Measurements from ENCODE around the gene RNF19B.

Gene RNF19B

DNA sequence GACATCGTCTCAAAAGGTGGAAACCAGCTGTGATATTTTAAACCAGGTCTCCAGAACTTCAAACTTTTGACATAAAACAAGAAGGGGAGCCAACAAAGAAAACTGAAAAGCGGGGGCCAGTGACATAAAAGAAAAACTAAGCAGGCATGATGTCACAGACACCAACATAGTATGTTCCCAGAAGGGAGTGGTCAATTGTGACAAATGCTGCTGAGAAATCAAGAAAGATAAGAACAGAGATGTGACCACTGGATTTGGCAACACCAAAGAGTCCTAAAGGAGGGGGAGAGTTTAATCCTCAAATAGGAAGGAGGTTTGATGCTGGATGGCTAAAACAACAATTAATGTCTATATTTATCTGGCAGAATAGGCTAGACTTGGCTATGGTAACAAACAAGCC is 2.3 kb upstream of the RNF19B start:
- DNase-seq (ENCODE audit: low read depth) = no peak

- no peak for DNase-seq (ENCODE audit: low read depth)
Observed at GRCh38 chr1:32965251-32965747, 690 bp upstream of the RNF19B start.

DNA sequence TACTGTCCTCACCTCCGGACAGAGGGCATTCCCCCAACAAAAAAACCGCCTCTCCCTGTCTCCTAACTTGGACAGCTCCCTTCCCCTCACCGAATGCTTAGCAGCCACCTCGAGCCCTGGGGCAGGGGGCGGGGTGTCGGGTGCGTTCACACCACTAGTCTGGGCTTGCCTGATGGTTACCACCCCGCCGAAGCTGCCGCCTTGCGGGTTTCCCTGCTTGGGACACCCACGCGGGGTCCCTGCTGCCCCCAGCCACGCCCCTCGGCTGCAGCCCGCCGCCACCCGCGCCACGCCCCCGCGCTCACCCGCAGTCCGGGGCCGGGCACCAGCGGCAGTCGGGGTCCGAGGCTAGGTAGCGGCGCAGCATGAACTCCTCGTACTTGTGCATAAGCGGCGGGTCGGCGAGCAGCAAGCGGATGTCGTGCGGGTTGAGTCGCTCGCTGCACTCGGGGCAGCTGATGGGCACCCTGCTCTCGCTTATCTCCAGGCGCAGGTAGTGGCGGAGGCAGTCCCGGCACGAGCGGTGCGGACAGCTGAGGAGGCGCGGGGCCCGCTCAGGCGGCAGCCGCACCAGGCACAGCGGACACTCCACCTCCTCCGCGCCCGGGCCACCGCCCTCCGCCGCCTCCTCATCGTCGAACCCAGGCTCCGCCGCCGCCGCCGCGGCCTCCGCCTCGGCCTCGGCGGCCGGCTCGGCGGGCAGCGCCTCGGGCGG is 706 bp downstream of the RNF19B start:
- peak; percentile 58 for DNase-seq (ENCODE audit: low read depth)

DNA sequence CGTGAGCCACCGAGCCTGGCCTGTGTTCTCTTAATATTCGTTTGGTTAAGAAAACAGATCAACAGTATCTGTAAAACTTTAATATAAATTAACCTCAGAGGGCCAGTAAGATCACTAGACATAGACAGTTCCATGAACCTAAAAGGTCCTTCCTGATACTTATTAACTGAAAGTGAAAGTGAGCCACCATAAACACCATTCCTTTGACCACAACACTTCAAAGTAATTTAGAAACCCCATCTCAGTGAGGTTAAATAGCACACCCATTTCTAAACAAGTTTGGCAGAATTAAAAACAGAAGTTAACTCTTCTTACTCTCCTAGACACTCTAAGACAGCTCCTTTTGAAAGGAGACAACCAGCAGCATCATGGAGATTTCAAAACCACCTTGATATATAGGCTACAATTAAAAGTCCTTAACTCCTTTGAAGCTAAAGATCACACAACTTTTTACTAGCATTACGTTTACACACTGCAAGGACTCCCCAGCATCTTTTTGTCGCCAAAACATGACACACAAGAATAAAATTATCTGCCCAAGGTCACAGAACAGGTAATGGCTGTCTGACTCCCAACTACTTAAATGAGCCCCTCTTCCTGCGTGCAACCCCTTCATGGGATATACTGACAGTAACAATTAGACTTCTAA is 2.2 kb downstream of the RNF19B start:
- peak; percentile 57 for DNase-seq (ENCODE audit: low read depth)

GRCh38 chr1:32960819-32961355 is 3.7 kb downstream of the RNF19B start:
- no peak for DNase-seq (ENCODE audit: low read depth)

DNA sequence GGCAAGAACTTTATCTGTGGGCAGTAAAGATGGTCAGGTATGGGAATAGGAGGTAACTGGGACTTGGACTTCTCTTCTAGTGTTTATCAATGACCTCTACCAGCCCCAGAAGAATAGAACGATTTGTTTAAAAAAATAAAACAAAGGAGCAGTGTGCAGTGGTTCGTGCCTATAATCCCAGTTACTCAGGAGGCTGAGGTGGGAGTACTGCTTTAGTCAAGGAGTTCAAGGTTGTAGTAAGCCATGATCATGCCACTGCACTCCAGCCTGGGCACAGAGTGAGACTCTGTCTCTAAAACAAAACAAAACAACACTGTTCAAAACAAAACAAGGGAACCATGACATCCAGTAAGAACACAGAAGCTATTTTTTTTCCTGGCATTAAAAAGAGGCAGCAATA is 4.3 kb downstream of the RNF19B start:
- no peak for DNase-seq (ENCODE audit: low read depth)

- DNase-seq (ENCODE audit: low read depth) = no peak
Observed at GRCh38 chr1:32958827-32959226, 5.8 kb downstream of the RNF19B start.

DNA sequence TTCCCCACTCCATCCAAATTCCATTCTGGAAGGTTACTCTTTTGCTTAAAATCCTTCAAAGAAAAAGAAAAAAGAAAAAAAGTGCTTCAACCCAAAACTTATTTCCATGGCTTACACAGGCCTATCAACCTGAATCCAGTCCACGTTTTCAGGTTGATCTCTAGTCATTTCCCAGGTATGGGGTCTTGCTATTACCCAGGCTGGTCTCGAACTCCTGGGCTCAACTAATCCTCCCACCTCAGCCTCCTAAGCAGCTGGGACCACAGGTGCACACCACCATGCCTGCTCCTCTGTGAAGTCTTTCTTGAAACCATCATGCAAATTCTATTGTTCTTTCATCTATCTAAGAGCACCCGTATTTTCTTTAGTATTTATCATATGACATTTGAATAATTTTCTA is 7.6 kb downstream of the RNF19B start:
- no peak for DNase-seq (ENCODE audit: low read depth)

DNA sequence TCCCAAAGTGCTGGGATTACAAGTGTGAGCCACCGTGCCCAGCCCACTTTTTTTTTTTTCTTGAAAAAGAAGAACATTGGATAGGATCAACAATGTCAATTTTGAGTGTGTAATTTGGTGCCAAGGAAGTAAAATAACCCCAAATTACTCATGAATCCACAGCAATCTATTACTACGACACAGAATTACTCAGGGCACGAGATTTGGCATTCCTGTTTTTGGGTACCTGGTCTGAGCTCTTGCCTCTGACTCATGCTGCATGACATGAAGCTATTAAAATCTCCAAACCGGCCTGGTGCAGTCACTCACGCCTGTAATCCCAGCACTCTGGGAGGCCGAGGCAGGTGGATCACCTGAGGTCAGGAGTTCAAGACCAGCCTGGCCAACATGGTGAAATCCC is 10.4 kb downstream of the RNF19B start:
- no peak for DNase-seq (ENCODE audit: low read depth)

- DNase-seq (ENCODE audit: low read depth) = peak; percentile 89
Observed at GRCh38 chr1:32953495-32953894, 11.1 kb downstream of the RNF19B start.

DNA sequence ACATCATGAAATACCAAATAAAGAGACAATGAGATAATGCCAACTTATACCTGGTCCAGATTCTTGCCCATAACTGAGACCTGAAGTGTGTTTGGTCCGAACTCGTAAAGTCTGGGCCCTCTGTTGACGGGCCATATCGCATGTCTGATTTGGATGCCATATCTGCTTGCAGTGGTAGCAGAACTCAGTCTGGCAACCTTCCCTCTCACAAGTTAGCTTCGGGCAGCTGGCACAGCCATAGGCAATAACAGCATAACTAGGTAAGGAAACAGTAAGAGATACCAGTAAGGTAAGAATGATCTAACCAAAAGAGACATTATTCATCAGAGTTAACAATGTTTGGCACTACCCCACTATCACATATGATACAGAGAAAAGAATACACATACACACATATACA is 15.1 kb downstream of the RNF19B start:
- DNase-seq (ENCODE audit: low read depth) = no peak

DNA sequence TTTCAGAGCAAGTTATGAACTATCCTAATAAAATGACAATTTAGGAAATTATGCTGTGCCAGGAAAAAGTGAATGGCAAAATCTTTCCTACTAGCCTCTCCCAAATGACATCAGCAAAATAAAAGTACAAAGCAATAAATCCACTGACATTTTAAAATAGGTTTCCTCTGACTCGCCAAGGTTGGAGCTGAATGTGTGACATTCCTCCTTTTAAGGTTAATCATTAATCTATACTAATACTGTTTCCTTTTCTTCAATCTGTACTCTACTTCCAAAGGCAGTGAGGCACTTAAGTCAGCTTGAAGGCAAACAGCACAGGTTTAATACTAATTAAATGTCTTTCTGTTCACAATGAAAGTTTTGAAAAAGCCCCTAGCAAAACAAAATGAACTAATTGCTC is 15.7 kb downstream of the RNF19B start:
- DNase-seq (ENCODE audit: low read depth) = no peak

DNA sequence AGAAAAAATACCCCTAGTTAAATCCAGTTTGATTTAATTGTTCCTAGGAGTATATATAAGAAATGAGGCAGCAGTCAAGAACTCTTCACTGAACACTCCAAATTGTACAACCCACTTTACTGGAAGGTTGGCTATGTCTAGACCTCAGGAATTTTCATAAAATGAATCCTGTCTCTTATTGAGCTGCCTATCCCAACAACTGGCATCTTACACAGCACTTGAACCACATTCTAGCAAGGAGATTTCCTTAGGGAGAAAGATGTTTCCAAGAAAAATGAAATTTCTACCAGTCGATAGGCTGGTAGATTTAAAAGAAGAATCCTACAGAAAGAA is 16.3 kb downstream of the RNF19B start:
- DNase-seq (ENCODE audit: low read depth) = no peak

DNA sequence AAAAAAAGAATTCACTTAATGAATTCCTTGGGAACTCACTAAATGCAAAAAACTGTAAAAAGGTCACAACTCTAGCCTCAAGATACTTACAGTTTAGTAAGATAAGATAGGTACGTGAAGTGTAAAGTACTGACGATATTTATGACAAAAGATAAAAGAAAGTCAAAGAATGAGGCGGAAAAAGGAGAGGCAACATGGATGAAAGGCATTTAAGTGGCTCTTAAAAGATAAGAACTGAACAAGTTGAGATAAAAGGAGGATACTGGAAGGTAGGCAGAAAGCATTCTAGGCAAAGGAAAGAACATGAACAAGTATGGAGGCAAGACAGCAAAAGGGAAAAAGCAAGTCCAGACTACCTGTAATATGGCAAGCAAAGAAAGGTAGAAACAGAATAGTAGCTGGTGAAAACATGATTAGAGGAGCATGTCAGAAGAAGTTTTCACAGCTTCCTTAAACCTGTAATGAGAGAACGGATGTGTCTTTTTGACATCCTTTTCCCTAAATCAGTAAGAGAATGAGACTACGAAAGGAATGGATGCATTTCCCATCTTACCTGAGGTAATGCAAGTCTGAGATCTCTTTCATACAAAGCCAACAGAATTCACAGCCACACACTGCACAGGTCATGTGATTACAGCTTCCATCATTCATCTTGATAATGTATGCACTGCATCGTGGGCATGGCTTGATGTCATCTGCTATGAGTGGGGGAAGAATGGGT is 16.8 kb downstream of the RNF19B start:
- no peak for DNase-seq (ENCODE audit: low read depth)

DNA sequence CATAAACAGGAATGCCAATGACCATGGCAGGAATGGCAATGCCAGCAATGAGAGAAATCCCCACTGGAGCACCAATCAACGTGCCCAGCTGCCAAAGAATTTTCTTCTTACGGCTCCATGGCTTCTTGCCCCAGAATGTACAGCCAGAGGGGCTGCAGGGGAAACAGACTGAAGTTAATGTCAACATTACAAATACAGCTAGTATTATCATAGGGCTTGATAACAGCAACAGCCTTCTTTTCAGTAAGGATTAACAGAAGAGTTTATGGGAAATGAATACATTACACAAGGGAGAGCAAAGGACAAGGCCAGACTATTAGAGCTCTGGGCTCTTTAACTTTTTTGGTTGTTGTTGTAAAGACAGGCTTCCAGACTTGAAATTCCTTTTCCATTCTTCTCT is 18.2 kb downstream of the RNF19B start:
- DNase-seq (ENCODE audit: low read depth) = no peak

DNA sequence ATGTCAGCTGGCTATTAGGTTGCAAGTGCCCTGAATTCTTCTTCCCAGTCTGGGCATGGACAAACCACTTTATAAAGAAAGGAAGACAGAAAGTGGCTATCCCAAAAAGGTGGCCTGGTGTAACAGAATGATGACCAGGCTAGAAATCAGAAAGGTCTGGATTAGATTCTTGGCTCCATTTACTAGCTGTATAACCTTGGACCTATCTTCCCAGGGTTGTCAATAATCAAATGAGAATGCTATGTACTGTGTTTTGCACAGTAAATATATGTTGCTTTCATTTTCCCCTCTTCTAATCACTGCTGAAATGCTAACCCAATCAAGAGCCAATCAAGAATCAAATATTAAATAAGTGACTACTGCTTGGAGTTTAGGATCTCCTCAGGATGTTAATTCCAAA is 20.4 kb downstream of the RNF19B start:
- no peak for DNase-seq (ENCODE audit: low read depth)

DNA sequence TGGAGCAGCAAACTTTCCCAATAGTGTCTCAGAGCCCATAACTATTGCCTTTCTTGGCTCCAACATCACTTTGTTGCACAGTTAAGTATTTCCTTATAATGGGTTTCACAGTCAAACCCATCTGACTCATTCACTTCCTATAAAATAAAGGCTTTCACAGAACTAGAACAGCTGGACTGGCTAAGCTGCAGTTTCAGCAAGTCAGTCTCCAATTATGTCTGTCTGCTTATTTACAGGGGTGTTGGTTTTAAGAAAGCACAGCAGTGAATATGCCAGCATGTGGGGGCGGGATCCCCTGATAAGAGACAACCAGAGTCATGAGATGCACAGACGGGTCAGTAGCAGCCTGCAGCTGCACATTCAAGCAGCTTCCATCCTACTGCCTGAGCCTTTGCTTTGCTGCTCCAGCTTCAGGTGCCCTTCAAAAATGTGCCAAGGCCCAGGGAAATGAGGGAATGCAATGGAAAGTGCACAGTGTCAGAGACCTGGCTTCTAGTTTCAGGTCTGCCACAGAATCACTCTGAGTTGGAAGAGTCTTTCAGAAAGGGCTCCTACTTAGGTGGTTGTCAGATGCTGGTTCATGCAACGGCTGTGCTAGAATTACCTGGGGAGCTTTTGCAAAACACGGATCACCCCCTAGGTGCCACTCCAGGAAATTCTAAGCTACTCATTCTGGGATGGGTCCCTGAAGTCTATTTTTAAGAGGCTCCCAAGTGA is 24.8 kb downstream of the RNF19B start:
- DNase-seq (ENCODE audit: low read depth) = peak; percentile 92

DNA sequence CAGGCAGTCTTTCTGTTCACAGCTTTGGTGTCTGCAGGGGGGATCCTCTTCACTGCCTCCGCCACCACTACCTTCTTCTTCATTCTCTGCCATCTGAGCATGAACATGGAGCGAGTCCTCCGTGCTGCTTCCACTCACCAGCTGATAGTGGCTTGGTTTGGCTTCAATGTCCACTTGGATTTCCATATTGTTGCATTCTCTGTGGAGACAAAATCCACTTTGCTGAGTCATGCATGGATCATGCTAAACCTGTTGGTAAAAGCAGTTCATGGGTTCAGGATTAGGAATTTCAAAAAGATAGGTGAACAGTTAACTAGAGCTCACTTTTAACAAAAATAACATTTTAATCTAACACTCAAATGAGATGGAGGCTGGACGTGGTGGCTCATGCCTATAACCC is 27.5 kb downstream of the RNF19B start:
- DNase-seq (ENCODE audit: low read depth) = no peak

DNA sequence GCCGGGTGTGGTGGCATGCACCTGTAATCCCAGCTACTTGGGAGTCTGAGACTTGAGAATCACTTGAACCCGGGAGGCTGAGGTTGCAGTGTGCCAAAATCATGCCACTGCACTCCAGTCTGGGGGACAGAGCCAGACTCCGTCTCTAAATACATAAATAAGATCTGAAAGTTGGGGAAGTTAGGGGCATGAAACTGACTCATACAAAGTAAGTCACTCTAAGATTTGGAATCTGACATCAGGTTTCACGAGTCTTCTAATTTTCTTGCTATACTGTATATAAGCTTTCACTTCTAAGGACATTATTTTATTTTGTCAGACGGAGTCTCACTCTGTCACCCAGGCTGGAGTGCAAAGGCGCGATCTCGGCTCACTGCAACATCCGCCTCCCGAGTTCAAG is 30.1 kb downstream of the RNF19B start:
- DNase-seq (ENCODE audit: low read depth) = no peak

DNA sequence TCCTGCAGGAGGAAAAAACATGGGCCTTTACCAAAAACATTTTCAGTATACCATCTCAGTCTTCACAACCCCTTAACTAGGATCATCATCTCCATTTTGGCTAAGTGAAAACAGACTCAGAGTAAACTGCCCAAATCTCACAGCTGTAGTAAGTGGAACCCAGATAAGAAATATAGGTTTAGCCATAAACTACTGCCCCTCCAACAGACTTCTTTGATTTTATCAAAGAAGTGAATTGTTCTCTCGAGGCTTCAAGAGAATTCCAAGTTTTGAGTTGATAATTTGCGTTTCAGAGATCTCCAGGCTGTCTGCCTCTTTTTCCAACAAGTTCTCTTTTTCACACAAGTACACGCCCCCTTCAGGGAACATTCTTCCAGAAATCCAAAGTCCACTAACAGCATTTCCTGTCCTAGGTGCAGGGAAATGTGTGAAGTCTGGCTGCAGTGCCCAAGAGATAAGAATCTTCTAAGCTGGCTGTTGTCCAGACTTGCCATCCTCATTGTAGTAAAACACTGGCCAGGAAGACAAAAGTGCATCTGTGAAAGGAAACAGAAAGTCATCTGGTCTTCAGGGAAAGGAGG is 30.8 kb downstream of the RNF19B start:
- peak; percentile 29 for DNase-seq (ENCODE audit: low read depth)

DNA sequence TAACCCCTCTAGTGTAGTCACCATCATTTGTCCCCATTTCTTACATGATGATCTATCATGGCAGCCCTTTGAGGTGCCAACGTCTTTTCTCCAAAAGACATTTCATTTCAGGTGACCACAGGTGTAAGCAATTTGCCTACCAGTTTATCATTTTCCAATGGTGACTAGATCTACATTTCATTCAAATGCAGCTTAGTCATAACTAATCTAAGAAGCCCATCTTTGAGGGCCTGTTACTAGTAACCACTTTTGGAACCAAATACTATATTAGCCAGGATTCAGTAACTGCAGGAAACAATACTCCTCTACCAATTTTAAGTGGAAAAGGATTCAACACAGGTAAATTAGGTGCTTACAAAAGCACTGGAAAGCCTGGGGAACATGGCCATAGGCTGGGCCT is 32.8 kb downstream of the RNF19B start:
- DNase-seq (ENCODE audit: low read depth) = no peak

- DNase-seq (ENCODE audit: low read depth) = no peak
Observed at GRCh38 chr1:32929366-32929765, 35.2 kb downstream of the RNF19B start.
